GM18870 (cell line): Measurements from ENCODE around the gene C12orf56.

ENCODE experiments used
- ATAC-seq: cut with Tn5 transposase; IDR thresholded peaks from one replicate; pipeline ENCODE4 v1.9.1; 2021; ENCODE audit warnings: moderate library complexity; ENCODE audit not compliant: unreplicated experiment

The C12orf56 gene, protein sequence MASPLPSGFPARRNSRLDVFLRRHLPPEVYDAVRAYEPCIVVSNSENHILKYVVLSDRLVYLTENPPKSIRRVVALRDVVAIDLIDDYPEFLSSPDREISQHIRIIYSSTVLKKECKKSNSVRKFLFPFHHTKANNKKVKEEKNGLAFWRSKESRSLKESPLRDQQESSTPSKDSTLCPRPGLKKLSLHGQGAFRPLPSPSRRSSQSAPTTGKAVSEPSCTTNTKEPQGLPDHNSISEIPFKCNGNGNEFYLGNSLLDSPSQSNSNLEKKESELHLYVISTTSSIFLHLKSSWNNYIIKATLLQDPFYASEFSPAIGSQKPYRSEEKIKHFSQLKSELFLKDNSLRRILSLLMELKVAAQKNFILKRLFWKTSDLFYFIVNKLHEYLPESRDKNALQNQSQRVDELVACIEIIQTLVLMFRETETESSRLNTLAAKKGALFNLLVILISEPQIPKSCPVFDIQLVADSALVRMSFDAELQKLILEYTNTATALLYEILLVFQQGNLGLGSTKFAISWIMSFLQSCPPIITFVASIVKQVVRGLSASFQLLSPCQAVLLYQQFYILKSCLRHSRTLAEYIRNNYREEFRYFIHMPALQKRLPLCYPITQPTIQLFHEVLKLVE

GRCh38 chr12:64390275-64390851 is at the start of gene C12orf56:
TSS of gene C12orf56 (minus strand) at chr12:64390758. CDS start at chr12:64390565, 193 bp downstream.
- no peak for ATAC-seq

DNA sequence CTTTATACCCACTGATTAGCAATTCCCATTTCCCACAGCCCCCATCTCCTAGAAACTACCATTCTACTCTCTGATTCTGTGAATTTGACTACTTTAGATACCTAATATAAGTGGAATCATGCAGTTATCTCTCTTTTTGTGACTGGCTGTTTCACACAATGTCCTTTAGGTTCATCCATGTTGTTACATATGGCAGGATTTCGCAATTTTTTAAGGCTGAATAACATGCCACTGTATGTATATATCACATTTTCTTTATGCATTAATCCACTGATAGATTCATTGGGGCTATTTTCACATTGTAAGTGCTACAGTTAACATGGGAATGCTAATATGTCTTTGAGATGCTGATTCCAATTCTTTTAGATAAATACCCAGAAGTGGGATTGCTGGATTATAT is 49.5 kb upstream of the C12orf56 start:
- ATAC-seq = no peak

DNA sequence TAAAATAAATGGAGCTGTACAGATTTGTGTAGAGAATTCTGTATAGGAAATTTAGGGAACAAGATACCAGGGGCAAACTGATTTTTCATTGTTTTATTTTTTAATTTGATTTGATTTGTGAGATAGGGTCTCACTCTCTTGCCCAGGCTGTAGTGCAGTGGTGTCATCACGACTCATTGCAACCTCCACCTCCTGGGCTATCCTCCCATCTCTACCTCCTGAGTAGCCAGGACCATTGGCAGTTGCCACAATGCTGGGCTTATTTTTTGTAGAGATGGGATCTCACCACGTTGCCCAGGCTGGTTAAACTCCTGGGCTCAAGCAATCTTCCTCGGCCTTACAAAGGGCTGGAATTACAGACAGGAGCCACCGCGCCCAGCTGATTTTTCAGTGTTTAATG is 43.4 kb upstream of the C12orf56 start:
- ATAC-seq = no peak

DNA sequence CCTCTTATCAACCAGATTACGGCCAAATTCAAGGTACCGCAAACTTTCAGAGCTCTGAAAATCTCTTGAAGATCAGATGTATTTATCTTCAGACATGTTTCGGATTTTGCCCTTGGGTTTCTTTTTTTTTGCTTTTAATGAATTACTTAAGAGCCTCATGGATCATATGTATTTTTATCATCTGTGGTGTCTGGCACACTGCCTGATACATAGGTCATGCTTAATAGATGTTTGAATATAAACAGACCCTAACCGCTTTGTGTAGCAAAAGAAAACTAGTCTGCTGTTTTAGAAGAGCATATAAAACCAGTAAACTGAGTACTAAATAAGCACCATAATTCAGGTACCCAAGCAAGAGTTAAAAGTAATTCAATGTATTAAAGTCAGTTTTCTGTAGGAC is 41.2 kb upstream of the C12orf56 start:
- ATAC-seq = no peak

DNA sequence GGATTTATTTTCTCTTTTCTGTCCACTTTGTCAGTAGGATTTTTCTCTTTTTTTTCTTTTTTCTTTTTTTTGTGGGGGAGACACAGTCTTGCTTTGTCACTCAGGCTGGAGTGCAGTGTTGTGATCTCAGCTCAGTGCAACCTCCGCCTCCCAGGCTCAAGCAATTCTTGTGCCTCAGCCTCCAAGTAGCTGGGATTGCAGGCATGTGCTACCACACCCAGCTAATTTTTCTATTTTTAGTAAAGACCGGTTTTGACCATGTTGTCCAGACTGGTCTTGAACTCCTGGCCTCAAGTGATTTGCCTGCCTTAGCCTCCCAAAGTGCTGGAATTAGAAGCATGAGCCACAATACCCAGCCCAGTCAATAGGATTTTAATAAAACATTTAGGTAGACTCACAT is 40.3 kb upstream of the C12orf56 start:
- no peak for ATAC-seq

DNA sequence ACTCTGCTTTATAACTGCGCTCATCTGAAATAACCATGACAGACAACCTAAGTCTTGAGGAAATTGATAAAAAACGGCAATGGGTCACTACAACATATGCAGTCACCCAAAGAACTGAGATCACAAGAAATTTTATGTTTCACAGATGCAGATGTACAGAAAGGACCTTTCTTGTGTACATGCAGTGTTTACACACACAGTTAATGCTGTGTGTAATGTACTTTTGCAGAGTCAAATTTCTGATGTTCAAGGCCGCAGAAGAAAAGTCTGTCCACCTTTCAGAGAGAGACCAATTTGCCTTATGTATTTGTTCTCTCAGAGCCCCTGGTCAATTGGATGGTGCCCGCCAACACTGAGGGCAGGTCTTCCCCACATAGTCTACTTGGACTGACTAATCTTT is 38.4 kb upstream of the C12orf56 start:
- no peak for ATAC-seq

DNA sequence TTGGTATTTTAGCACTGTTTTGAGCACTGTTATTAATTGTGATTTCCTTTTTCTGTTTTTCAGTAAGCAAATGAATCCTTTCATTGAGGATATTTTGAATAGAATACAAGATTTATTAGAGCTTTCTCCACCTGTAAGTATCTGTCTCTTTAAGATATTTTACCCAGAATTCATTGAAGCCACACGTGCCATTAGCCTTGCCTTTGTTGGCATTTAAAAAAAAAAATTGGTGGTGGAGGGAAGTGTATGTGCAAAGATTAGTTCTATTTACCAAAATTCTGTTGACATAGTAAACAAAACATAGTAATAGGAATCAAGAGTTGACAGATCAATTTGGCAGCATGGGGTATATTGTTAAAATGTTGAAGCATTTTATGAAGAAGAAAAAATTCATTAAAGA is 37.4 kb upstream of the C12orf56 start:
- no peak for ATAC-seq

DNA sequence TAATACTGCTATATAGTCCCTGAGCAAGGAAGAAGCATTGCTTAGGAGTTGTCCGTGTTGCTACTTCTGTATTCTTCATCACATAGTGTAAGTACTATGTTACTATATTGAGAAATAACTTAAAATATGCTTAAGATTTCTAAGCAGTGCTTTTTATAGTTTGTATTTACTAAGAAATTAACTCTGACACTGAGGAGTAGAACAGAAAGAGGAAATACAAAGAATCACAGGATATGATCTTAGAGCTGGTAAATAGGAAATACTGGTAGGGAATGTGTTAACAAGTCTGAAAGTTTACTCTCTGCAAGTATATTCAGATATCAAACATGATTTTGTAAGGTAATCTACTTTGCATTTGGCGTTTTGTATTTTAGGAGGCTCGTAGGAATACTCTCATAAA is 29.1 kb upstream of the C12orf56 start:
- no peak for ATAC-seq

- no peak for ATAC-seq
Observed at GRCh38 chr12:64418209-64418608, 27.7 kb upstream of the C12orf56 start.

GRCh38 chr12:64413884-64414283 is 23.3 kb upstream of the C12orf56 start:
- ATAC-seq = no peak

DNA sequence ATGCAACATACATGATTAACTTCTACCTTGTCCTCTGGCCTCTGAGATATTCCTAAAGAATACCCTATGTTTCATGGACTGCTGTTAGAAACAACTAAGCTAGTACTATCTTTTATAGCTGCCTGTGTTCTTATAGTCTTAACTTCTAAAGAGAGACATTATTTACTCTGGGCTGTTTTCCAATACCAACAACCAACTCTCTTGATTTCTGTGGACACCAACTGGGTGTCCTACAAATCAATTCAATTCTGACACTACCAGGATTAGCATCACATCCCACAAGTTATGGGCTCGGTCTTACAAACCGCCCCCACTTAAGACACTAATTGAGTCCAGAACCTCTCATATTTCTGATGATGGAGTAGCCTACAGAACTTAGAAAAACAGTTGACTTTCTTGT is 21.9 kb upstream of the C12orf56 start:
- ATAC-seq = no peak

DNA sequence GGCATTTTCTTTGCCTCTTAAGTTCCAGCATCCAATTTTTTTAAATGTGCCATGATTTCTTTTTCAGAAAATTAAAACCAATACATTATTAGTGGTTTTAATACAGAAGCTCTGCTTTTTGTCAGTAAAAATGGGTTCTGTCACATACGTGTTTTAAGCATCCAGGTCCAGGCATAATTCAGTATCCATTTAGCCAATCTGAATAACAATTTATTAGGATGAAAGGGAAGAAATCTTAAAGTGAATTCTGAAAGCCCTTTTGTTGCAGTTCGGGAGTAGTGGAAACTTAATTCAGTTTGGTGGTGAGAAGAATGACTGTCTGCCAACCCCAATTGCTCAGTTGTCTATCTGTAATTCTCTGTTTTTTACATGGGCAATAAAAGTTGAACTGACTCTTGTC is 20.9 kb upstream of the C12orf56 start:
- no peak for ATAC-seq

- no peak for ATAC-seq
Observed at GRCh38 chr12:64407342-64408223, 17.0 kb upstream of the C12orf56 start.

DNA sequence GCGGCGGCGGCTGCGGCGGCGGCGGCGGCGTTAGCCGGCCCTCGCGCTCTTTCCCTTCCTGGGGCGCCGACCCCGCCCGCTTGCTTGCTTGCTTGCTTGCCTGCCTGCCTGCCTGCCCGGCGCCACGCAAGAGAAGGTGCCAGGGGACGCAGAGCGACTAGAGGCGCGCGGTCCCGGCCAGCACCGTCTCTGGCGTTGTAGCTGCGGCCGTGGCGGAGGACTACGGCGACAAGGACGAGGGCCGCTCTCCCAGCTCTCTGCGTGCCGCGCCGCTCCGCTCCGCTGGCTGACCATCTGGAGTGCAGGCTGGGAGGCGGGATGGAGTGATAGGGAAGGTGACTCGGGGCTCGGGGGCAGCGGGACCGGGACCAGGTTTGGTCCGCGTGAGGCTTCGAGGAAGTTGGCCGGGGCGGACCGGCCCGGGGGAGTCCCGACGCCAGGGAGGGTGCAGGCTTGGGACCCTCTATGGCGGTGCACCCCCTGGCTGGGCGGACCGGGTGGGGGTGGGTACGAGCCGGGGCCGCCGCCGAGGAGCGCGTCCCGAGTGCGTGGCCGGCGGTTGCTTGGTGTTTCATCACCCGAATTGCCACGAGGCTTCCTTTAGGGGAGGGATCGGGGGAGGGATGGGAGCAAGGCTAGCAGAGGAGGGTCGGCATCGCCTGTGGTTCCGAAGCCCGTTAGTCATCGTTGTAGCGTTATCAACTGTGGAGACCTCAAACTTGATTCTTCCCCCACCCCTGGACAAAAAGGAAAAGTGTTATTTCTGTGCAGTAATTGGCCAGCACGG is 14.1 kb upstream of the C12orf56 start:
- peak; percentile 45 for ATAC-seq

- ATAC-seq = peak; percentile 95
Observed at GRCh38 chr12:64403707-64404469, 13.3 kb upstream of the C12orf56 start, which contains the start of gene XPOT. TSS of gene XPOT (plus strand) at chr12:64404392. CDS start at chr12:64410036, 5,644 bp downstream.

DNA sequence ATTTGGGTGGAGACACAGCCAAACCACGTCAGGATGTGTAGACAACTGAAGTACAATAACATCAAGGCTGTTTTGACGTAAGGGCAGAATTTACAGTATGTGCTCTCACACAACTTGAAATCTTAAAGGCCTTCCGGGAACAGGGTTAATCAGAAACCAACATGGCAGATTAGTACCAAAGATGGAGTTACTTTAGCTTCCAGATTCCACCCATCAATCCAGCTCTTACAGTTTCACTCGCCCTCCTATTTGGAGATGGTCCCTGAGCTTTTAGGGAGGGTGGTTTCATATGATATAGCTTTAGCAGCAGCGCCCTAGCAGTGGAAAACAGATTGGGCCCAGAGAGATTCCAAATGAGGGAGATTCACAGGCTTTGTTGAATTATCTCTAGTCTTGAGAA is 11.6 kb upstream of the C12orf56 start:
- no peak for ATAC-seq

- no peak for ATAC-seq
Observed at GRCh38 chr12:64400041-64400440, 9.5 kb upstream of the C12orf56 start.

DNA sequence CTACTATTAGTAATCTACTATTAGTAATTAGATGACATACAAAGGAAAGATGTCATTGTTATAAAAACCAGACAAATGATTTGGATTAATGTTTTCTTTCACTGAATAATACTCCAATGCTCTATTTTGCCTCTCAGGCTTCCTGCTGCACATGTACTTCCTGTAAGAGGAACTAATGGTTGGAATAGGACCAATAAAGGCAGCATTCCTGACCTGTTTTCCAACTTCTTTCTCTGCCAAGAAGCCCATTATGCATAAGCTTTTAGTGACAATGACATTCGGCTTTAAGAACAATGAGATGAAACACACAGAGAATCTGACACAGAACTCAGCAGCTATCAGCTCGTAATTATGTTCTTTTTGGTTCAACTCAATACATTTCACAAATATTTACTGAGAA is 5.2 kb upstream of the C12orf56 start:
- ATAC-seq = no peak

DNA sequence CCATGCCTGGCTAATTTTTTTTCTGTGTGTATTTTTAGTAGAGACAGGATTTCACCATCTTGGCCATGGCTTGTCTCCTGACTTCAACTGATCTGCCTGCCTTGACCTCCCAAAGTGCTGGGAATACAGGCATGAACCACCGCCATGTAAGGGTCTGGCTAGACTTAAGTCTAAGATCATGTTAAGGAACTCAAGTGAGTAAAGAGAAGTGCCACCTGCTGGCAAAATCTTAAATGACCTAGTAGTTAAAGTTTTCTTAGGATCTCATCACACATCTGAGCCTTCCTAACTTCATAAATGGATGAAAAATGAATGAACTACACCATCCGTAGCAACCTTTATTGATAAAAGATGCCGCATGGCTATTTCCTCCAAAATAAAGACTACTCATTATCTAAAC is 1.7 kb upstream of the C12orf56 start:
- ATAC-seq = no peak

- no peak for ATAC-seq
Observed at GRCh38 chr12:64389154-64389553, 1.4 kb downstream of the C12orf56 start.
